ENCODE measurements around the gene IL36A. TPM values are rescaled to one million over a fixed set of nuclear protein-coding genes. Genes with fewer than 3 reads are reported as not detected.
A peak's percentile ranks its signal among the peaks of the same experiment; 100 is the strongest.

Gene IL36A, protein sequence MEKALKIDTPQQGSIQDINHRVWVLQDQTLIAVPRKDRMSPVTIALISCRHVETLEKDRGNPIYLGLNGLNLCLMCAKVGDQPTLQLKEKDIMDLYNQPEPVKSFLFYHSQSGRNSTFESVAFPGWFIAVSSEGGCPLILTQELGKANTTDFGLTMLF
- polyA plus RNA-seq: not detected
- long read RNA-seq, donor 1: 0 reads
- long read RNA-seq, donor 2: 0 reads
- long read RNA-seq, donor 3: 0 reads
- long read RNA-seq, donor 4: 0 reads
- long read RNA-seq, donor 5: 0 reads
- long read RNA-seq, donor 6: 0 reads
- long read RNA-seq, donor 7: 0 reads
- long read RNA-seq, donor 8: 0 reads
- long read RNA-seq, donor 9: 0 reads
- long read RNA-seq, donor 10: 0 reads
- long read RNA-seq, donor 11: 0 reads

DNA sequence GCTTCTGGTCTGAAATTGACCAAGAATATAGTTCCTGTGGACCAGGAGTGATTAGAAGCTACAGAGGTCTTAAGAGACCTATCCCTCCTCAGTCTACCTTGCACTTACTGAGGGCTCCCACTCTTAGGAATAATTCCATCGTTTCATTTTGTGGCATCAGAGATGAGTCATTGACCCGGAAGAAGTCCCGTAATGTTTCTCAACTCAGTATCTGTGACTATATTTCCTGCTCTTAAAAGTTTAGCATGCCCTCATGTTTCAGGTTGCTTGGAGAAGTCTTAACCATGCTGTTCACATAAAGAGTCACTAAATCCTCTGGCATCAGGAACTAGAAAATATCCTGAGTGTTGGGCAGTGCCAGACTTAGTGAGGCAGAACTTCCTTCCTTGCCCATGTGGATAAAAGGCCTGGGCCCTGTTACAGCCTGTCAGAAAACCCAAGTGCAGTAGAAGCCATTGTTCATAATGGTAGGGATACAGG is at the start of gene IL36A:
Gene IL36A, plus strand, starts transcription at position 430 of the 480 bp plus-strand sequence. CDS start 413 bp downstream, outside the sequence.
- no peak within 1 kb of the TSS for H3K4me3 ChIP-seq (ENCODE audit: low read length)
- no peaks in the 10 kb centered on the region for H3K36me3 ChIP-seq (ENCODE audit: control insufficient read depth, insufficient read depth, low read length)
- H3K27ac ChIP-seq (ENCODE audit: low read length): no peak within 1 kb of the TSS
- peaks cover 6% of the 10 kb centered on the region for H3K27me3 ChIP-seq (ENCODE audit: control insufficient read depth, insufficient read depth, low read length)
- DNase-seq: no peak
- WGBS (ENCODE audit: insufficient coverage, low lambda C conversion rate): no CpG with 5 or more reads among the region's 3 CpGs
- no peaks in the 10 kb centered on the region for H3K4me1 ChIP-seq (ENCODE audit: control insufficient read depth, insufficient read depth, low read length)
- peaks cover 5% of the 10 kb centered on the region for H3K9me3 ChIP-seq (ENCODE audit: control insufficient read depth, low read depth, low read length)

DNA sequence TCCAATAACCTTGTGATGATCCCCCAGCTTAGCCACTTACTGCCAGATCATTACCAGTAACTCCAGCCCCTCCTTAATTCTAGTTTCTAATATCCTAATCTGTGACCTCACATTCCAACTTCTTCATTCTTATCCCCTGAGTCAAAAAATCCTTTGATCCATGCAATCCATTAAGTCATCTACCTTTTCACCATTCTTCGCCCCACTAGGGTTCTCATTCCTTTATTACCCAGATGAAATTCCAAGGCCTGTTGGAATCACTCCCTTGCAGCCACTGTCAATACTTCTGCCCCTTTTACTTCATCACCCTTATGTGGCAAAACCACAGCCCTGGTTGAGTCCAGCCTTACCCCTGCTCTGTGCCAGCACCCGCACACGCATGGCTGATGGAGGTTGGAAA is 47.7 kb upstream of the IL36A start:
- Histone ChIP-seq H3K4me3 (ENCODE audit: low read length) (no peak overlapping the region), H3K36me3 (ENCODE audit: control insufficient read depth, insufficient read depth, low read length) (no peaks in the 10 kb centered on the region), H3K9me3 (ENCODE audit: control insufficient read depth, low read depth, low read length) (no peaks in the 10 kb centered on the region), H3K27me3 (ENCODE audit: control insufficient read depth, insufficient read depth, low read length) (no peaks in the 10 kb centered on the region), H3K4me1 (ENCODE audit: control insufficient read depth, insufficient read depth, low read length) (no peaks in the 10 kb centered on the region), H3K27ac (ENCODE audit: low read length) (no peak overlapping the region)
- no peak for DNase-seq
- WGBS (ENCODE audit: insufficient coverage, low lambda C conversion rate): no CpG with 5 or more reads among the region's 3 CpGs

DNA sequence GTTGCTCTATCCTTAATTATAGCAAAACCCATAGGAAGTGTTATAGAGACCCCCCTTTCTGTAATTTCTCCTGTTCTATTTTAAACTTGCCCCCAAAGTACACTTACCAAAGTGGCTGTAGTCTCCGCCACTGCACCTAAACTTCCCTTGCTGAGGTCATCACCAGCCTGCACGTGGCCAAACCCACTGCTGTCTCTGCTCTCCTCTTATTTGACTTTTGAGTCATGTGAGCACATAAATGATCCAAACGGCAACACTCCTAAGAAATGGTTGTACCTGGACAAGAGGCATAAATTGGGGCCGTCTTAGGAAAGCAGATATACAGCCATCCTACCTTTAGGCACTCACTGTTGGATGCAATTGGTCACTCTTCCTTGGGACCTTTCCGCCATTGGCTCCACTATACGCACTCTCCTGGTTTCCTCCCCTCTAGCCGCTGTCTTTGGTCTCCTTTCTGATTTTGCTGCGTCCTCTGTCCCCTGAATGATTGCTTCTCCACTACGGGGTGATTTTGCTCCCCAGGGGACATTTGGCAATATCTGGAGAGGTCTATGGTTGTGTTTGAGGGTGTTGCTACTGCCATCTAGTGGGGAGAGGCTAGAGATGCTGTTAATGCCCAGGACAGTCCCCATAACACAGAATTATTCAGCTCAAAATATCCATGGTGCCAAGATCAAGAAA is 46.7 kb upstream of the IL36A start:
- Histone ChIP-seq H3K36me3 (ENCODE audit: control insufficient read depth, insufficient read depth, low read length) (no peaks in the 10 kb centered on the region), H3K9me3 (ENCODE audit: control insufficient read depth, low read depth, low read length) (no peaks in the 10 kb centered on the region), H3K27me3 (ENCODE audit: control insufficient read depth, insufficient read depth, low read length) (no peaks in the 10 kb centered on the region), H3K4me1 (ENCODE audit: control insufficient read depth, insufficient read depth, low read length) (no peaks in the 10 kb centered on the region), H3K4me3 (ENCODE audit: low read length) (no peak overlapping the region), H3K27ac (ENCODE audit: low read length) (no peak overlapping the region)
- DNase-seq: peak; percentile 26 to 38
- no CpG with 5 or more reads among the region's 9 CpGs for WGBS (ENCODE audit: insufficient coverage, low lambda C conversion rate)

DNA sequence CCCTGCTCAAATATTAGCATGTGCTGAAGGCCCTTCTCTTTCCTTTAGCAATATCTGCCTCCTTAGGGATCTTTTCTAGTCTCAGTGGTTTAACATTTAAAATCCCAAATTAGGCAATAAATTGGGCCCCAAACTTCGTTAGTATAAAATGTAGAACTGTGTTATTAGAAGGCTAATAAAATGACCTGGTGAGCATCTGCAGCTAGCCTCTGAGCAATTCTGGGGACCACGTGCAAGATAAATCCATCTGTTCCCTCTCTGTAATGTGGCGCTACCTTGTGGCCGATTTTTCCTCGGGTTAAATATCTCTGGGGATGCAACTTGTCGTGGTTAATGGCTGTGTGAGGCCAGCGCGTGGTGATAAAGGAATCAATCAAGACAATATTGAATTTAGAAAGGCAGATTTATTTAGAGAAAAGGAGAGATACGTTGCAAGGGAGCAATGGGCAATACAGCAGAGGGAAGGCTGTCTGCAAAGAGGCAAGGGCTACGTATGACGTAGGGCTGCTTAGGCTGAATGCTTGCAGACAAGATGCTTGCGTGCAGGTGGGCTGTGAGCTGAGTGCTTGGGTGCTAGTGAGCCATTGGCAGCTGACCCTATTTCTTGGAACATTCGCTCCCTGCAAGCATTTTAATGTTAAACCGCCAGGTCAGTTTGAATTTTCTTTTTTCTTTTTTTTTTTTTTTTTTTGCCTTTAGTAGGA is 46.0 kb upstream of the IL36A start:
- H3K36me3 ChIP-seq (ENCODE audit: control insufficient read depth, insufficient read depth, low read length): no peaks in the 10 kb centered on the region
- no peak overlapping the region for H3K27ac ChIP-seq (ENCODE audit: low read length)
- no peaks in the 10 kb centered on the region for H3K27me3 ChIP-seq (ENCODE audit: control insufficient read depth, insufficient read depth, low read length)
- no peaks in the 10 kb centered on the region for H3K9me3 ChIP-seq (ENCODE audit: control insufficient read depth, low read depth, low read length)
- H3K4me1 ChIP-seq (ENCODE audit: control insufficient read depth, insufficient read depth, low read length): no peaks in the 10 kb centered on the region
- WGBS (ENCODE audit: insufficient coverage, low lambda C conversion rate): 94% methylated on average over 2 of the region's 14 CpGs
- no peak for DNase-seq
- no peak overlapping the region for H3K4me3 ChIP-seq (ENCODE audit: low read length)

DNA sequence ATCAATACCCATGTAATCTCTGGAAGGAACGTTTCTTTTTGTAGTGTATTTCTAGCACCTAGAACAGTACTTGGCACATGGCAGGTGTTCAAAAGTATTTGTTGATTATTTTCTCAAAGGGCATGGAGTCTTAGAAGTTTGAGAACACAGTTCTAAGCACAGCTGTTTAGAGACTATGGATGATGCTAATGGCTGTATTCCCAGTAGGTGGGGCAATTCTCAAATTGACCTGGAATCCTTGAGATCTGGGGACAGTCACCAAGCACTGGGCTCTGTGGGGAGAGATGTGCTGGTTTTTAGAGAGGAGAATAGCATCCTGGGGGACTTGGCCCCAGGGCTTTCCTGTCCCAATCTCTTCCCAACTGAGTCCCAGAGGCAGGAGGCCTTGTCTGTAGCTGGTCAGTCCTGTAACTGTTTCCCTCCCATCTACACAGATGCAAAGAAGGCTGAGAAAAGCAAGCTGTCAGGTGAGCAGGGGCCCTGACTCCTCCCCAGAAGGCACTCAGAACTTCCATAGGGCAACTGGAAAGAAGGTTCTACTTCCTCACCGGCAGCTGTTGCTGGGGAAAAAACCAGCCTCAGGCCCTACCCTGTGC is 44.9 kb upstream of the IL36A start:
- Histone ChIP-seq H3K27ac (ENCODE audit: low read length) (no peak overlapping the region), H3K36me3 (ENCODE audit: control insufficient read depth, insufficient read depth, low read length) (no peaks in the 10 kb centered on the region), H3K27me3 (ENCODE audit: control insufficient read depth, insufficient read depth, low read length) (no peaks in the 10 kb centered on the region), H3K4me1 (ENCODE audit: control insufficient read depth, insufficient read depth, low read length) (no peaks in the 10 kb centered on the region), H3K4me3 (ENCODE audit: low read length) (no peak overlapping the region), H3K9me3 (ENCODE audit: control insufficient read depth, low read depth, low read length) (no peaks in the 10 kb centered on the region)
- no peak for DNase-seq
- WGBS (ENCODE audit: insufficient coverage, low lambda C conversion rate): 22% methylated on average over 1 of the region's 2 CpGs

DNA sequence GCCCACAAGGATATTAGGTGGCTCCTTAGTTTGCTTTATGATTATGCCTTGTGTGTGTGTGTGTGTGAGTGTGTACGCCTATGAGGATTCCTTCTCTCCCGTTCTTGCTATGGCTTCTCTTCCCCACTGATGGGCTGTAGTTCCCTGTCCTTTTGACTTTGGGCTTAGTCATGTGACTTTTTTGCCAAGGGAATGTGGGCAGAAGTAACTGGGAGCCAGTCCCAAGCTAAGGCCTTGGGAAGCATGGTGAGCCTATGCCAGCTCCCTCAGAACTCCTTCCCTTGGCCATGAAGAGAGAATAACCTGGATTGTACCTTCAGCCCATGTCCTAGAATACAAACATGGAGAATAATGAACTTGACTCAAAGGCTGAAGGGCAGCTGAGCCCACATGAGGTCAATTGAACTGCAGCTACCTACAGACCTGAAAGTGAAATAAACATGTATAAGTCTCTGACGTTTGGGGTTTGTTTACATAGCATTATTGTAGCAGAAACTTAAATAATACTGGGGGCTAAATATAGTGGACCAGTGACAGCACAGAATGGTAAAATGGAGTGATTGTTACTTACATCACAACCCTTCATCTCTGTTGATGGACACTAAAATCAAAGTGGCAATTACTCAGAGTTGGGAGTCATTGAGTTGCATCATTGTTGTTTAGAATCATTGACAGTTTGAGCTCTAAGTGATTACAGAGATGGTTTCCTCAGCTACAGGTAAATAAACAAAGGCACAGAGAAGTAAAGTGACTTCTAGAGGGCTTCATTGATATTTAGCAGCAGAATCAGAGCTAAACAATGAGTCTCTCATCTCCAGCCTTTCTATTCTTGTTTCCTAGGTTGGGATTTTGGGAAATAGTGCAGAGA is 42.7 kb upstream of the IL36A start:
- no CpG with 5 or more reads among the region's 3 CpGs for WGBS (ENCODE audit: insufficient coverage, low lambda C conversion rate)
- no peaks in the 10 kb centered on the region for H3K4me1 ChIP-seq (ENCODE audit: control insufficient read depth, insufficient read depth, low read length)
- no peaks in the 10 kb centered on the region for H3K27me3 ChIP-seq (ENCODE audit: control insufficient read depth, insufficient read depth, low read length)
- no peaks in the 10 kb centered on the region for H3K9me3 ChIP-seq (ENCODE audit: control insufficient read depth, low read depth, low read length)
- H3K4me3 ChIP-seq (ENCODE audit: low read length): no peak overlapping the region
- H3K36me3 ChIP-seq (ENCODE audit: control insufficient read depth, insufficient read depth, low read length): no peaks in the 10 kb centered on the region
- no peak overlapping the region for H3K27ac ChIP-seq (ENCODE audit: low read length)
- DNase-seq: no peak

DNA sequence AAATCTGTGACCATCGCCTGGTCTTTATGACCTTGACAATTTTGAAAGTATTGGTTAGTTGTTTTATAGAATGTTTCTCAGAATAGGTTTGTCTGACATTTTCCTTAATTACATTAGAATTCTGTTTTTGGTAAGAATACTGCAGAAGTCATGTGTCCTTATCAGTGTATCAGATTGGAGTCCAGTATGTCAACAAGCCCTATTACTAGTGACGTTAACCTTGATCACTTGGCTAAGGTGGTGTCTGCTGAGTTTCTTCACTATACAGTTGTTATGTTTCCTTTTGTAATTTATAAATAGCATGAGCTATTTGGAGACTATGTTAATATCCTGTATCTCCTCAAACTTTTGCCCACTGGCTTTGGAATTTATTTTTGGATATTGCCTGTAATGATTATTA is 38.2 kb upstream of the IL36A start:
- Histone ChIP-seq H3K9me3 (ENCODE audit: control insufficient read depth, low read depth, low read length) (no peaks in the 10 kb centered on the region), H3K36me3 (ENCODE audit: control insufficient read depth, insufficient read depth, low read length) (no peaks in the 10 kb centered on the region), H3K27me3 (ENCODE audit: control insufficient read depth, insufficient read depth, low read length) (peaks cover 3% of the 10 kb centered on the region), H3K4me1 (ENCODE audit: control insufficient read depth, insufficient read depth, low read length) (no peaks in the 10 kb centered on the region), H3K4me3 (ENCODE audit: low read length) (no peak overlapping the region), H3K27ac (ENCODE audit: low read length) (no peak overlapping the region)
- no peak for DNase-seq
- no CpG with 5 or more reads among the region's 2 CpGs for WGBS (ENCODE audit: insufficient coverage, low lambda C conversion rate)

DNA sequence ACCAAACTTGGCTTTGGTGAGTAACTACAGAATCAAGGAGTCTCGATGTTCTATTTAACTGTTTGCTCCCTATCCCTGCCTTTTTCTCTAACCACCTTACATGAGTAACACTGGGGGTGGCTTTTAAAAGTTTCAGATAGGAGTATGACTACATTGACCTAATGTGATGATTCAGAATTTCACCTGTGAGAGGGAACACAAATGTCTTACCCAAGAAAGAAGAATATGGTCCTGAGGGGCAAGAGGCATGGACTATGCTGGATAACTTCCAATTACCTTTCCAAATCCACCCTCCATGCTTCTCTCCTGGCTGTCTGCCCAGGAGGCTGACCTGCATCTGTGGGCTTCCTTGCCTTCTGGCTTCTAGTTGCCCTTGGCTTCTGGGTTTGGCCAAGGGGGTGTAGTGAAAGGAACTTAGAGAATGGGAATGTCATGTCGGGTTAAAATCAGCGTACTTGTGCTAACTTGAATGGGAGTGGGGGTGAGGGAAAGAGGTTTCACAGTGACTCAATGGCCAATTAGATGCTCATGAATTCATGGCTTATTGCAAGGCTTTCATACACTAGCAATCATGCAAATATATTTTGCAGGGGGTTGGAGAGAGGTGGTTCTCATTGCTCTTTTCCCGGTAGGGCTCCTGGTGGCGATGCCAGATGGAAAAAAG is 32.7 kb upstream of the IL36A start:
- Histone ChIP-seq H3K36me3 (ENCODE audit: control insufficient read depth, insufficient read depth, low read length) (no peaks in the 10 kb centered on the region), H3K9me3 (ENCODE audit: control insufficient read depth, low read depth, low read length) (no peaks in the 10 kb centered on the region), H3K4me3 (ENCODE audit: low read length) (no peak overlapping the region), H3K4me1 (ENCODE audit: control insufficient read depth, insufficient read depth, low read length) (no peaks in the 10 kb centered on the region), H3K27ac (ENCODE audit: low read length) (no peak overlapping the region), H3K27me3 (ENCODE audit: control insufficient read depth, insufficient read depth, low read length) (peaks cover 13% of the 10 kb centered on the region)
- DNase-seq: no peak
- 92% methylated on average over 2 of the region's 5 CpGs for WGBS (ENCODE audit: insufficient coverage, low lambda C conversion rate)

DNA sequence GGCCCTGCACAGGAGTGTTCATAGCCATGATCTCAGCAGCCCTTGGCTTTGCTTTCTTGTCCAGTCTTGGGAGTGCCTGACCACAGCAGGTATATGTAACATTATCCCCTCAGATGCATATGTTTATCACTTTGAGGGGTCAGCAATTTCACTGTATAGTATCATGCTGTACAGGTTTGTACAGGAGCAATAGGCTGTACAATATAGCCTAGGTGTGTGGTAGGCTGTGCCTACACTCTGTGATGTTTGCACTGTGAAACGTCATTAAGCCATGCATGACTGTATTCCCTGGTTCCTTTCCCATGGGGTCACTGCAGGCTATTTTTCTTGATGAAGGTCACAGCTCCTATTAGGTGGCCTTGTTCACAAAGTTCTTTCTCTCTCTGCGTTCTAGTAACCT is 32.1 kb upstream of the IL36A start:
- WGBS (ENCODE audit: insufficient coverage, low lambda C conversion rate): 20% methylated on average over 1 of the region's 2 CpGs
- Histone ChIP-seq H3K9me3 (ENCODE audit: control insufficient read depth, low read depth, low read length) (no peaks in the 10 kb centered on the region), H3K27me3 (ENCODE audit: control insufficient read depth, insufficient read depth, low read length) (peaks cover 13% of the 10 kb centered on the region)

More for the DNA sequence above, 32.1 kb upstream of the IL36A start:
- no peaks in the 10 kb centered on the region for H3K36me3 ChIP-seq (ENCODE audit: control insufficient read depth, insufficient read depth, low read length)
- no peak overlapping the region for H3K27ac ChIP-seq (ENCODE audit: low read length)
- no peaks in the 10 kb centered on the region for H3K4me1 ChIP-seq (ENCODE audit: control insufficient read depth, insufficient read depth, low read length)
- H3K4me3 ChIP-seq (ENCODE audit: low read length): no peak overlapping the region
- DNase-seq: no peak
